Stimulated activated naive CD4-positive, alpha-beta T cell treated with Interleukin-2 at 50 U/mL for 16 hours (primary cell): ENCODE results near the gene GULP1.
"Not testable (repeated sequence)": the region's sequence is repeated elsewhere in the genome, so short reads cannot be mapped to it uniquely, and the experiment has no call there.

Experiments used
- DNase-seq: peaks from one replicate; lab custom pipeline; 2025; lab: John Stamatoyannopoulos, UW

GULP1 gene

GRCh38 chr2:188601927-188602326 is 310.3 kb downstream of the GULP1 start:
- no peak for DNase-seq

GRCh38 chr2:188604579-188604978 is 312.9 kb downstream of the GULP1 start:
- no peak for DNase-seq

GRCh38 chr2:188605609-188606584 is 314.2 kb downstream of the GULP1 start:
- not testable (repeated sequence) for DNase-seq

GRCh38 chr2:188606596-188606995 is 314.9 kb downstream of the GULP1 start:
- DNase-seq, result not testable (repeated sequence)

- DNase-seq, result no peak
Measured at GRCh38 chr2:188607501-188607900, 315.8 kb downstream of the GULP1 start.

- no peak for DNase-seq
Measured at GRCh38 chr2:188609321-188610049, 317.8 kb downstream of the GULP1 start.

GRCh38 chr2:188610050-188610444 is 318.4 kb downstream of the GULP1 start:
- no peak for DNase-seq

- DNase-seq, result no peak
Measured at GRCh38 chr2:188610827-188611226, 319.2 kb downstream of the GULP1 start.

- DNase-seq, result no peak
Measured at GRCh38 chr2:188619146-188619545, 327.5 kb downstream of the GULP1 start.

- no peak for DNase-seq
Measured at GRCh38 chr2:188620916-188621315, 329.2 kb downstream of the GULP1 start.

- no peak for DNase-seq
Measured at GRCh38 chr2:188622601-188623260, 331.1 kb downstream of the GULP1 start.

- no peak for DNase-seq
Measured at GRCh38 chr2:188623995-188624643, 332.4 kb downstream of the GULP1 start.

- DNase-seq, result no peak
Measured at GRCh38 chr2:188627471-188627870, 335.8 kb downstream of the GULP1 start.

- no peak for DNase-seq
Measured at GRCh38 chr2:188628989-188629752, 337.5 kb downstream of the GULP1 start.

GRCh38 chr2:188629753-188630527 is 338.3 kb downstream of the GULP1 start:
- no peak for DNase-seq

GRCh38 chr2:188631037-188631809 is 339.5 kb downstream of the GULP1 start:
- no peak for DNase-seq

- no peak for DNase-seq
Measured at GRCh38 chr2:188634656-188635055, 343.0 kb downstream of the GULP1 start.
